GM20000 (cell line): ENCODE data around the gene NXF3.

ENCODE experiments used
- DNase-seq: peaks from one replicate; pipeline ENCODE4 v3.0.0; 2012; ENCODE audit warnings: low spot score
- CTCF ChIP-seq: IDR thresholded peaks from 2 replicates; pipeline ENCODE4 v1.5.1; 2012; ENCODE audit warnings: mild to moderate bottlenecking, control low read depth; ENCODE audit errors: extremely low read depth, missing control alignments

Gene NXF3

DNA sequence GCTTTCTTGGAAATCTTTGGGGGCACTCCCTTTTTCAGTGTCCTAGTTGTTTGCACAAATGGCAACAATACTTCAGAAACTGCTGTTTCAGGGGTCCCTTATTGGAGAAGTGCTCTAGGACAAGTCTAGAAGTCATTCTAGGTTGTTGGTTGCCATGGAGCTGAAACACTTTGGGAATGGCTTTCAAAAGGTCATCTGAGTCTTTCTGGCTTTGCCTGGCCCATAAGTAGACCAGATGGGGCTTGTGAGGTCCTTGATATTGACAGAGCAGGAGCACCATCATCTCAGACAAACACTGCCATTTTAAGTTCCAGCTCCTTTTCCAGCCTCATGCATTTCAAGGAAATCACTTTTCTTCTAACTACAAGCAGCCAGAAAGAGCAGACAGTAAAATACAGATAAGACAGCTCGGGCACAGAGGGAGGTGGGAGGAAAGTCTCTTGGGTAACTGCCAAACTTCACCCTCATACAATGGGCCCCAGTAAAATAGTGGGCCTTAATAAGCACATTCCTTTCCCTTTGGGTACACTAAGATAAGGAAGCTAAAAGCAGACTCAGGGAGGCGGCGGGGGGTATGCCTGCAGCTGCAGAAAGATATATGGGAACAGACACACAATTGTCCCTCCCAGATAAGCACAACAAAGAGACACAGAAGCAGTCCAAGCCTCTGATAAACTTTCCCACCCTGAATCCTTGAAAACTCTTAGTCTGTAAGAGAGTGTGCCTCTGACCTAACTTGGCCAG is 8.5 kb upstream of the NXF3 start:
- no peak for DNase-seq
- TF ChIP-seq CTCF, result no peak

DNA sequence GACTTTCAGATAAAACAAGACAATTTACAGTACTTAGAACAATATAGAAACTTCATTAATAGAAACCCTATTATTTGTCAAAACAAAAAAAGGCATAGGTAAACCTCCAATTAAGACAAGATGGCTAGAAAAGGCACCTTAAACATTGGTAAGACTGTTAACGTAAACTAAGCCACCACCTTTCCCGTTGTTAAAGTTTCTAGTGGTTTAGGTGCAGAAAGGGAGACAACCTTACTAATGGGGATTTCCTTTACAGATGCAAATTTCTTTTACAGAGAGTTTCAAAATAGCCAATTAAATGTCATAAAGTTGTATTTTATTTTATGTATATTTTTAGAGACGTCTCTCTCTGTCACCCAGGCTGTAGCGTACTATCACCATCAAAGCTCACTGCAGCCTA is 7.5 kb upstream of the NXF3 start:
- TF ChIP-seq CTCF, result no peak
- no peak for DNase-seq

GRCh38 chrX:103099691-103100090 is 6.7 kb upstream of the NXF3 start:
- no peak for DNase-seq
- TF ChIP-seq CTCF, result no peak

DNA sequence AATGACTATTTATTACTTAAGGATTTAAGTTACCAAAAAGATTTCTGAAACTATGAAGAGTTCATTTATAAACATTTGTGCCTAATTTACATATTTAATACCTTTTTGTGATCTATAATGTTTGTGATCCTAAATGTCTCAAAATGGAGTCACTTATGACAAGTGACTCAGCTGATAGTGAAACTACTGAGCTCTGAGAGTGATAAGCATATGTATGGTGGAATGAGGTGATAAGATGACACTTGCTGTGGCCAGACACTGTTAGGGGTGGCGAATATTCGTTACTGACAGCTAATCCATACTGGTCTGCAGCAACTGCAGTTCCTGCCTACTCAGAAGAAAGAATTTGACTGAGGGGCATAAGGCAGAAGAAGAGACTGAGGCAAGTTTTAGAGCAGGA is 5.5 kb upstream of the NXF3 start:
- no peak for TF ChIP-seq CTCF
- DNase-seq, result no peak

DNA sequence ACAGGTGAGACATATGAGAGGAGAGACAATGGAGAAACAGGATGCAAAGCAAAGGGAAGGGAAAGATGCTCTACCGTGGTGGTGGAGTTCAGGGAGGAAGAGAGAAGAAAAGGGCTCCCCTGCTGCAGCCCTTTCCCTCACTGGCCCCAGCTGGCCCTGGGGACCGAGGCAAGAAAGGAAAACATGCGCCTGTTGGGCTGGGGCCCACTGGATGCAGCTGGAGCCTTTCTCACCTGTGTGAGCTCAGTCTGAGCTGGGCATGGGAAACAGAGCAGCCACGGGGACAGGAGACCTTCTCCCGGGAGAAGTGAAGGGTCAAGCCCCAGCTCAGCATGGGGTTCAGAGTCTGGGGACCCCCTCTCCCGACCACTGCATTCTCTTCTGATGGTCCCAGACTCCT is 11.9 kb downstream of the NXF3 start:
- TF ChIP-seq CTCF, result no peak
- DNase-seq, result no peak

DNA sequence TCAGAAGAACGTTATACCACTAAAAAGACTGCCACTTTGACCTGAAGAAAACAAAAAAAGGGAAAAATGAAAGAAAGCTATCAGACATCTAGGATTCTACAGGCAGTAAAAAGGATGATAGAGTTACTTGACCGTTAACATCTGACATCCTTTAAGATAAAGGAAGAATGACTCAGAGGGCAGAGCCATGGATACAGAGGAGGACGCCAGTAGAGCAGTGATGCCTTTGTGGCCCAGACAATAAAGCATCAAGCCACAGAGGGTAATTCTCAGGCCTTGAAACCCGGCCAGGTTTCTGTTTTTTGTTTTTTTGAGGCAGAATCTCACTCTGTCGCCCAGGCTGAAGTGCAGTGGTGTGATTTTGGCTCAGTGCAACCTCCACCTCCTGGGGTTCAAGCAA is 19.5 kb downstream of the NXF3 start:
- TF ChIP-seq CTCF, result no peak
- no peak for DNase-seq

GRCh38 chrX:103066606-103067005 is 26.3 kb downstream of the NXF3 start:
- no peak for TF ChIP-seq CTCF
- DNase-seq, result no peak
